Vagina (tissue), 2 donors: ENCODE data around the gene NPAP1.

Experiments
- POLR2A ChIP-seq, 2 donors: fragments of 450-650 bp; IDR thresholded peaks; one replicate each; pipeline ENCODE4 v1.6.1; 2017; ENCODE audit warnings: antibody characterized with exemption in 2 of 2, mild to moderate bottlenecking in 2 of 2, moderate library complexity in 2 of 2
- POLR2AphosphoS5 ChIP-seq, 2 donors: sonication (generic); formaldehyde crosslinking; IDR thresholded peaks; one replicate each; pipeline ENCODE4 v1.9.0; 2017; ENCODE audit warnings: antibody characterized with exemption in 2 of 2, mild to moderate bottlenecking in 2 of 2, low read depth in 1 of 2; ENCODE audit not compliant: insufficient read depth in 1 of 2
- TF ChIP-seq, protein P1 (sequence below), 3 experiments: fragments of 450-650 bp in 2 of 3; fragments of 200-600 bp in 1 of 3; sonication (generic) in 1 of 3; IDR thresholded peaks; one replicate each; pipeline ENCODE4 v1.5.1; 2017 to 2019; ENCODE audit warnings: antibody characterized with exemption in 3 of 3, mild to moderate bottlenecking in 2 of 3, moderate library complexity in 2 of 3

DNA sequence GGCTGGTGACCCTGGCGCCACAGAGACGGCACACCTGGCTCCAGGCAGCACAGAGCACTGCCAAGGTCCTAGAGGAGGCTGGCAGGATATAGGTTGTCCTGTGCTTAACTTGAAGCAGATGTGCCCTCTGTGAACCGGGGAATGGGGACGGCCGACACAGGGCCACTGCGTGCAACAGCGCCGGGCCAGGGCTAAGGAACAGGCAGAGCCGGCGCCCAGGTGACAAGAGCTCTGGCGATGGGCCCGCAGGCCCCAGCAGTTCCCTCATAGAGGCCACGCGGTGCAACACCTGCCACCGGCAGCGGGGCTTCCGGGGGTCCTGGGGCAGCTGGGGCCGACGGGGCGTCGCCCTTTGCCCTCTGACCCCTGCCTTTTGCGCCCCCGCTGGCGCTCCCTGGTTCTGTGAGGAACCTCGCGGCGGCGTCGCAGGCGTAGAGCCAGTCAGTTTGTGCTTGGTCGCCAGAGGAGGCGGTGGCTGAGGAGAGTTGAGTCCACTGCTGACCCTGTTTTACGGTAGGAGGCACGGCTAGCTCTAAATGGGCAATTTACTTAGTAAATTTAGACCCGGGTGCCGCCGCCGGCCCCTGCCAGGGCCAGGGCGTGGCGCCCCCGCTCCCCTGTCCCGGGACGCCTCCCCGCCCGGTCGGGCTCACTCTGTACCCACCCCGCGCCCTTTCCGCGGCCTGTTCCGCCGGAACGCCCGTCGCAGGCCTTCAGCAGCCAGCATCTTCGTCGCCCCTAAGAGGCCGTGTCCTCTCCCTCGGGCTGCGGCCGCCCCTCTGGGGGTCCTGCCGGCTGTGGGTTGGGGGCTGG lies at the start of gene NPAP1:
- TF ChIP-seq, protein P1, sequence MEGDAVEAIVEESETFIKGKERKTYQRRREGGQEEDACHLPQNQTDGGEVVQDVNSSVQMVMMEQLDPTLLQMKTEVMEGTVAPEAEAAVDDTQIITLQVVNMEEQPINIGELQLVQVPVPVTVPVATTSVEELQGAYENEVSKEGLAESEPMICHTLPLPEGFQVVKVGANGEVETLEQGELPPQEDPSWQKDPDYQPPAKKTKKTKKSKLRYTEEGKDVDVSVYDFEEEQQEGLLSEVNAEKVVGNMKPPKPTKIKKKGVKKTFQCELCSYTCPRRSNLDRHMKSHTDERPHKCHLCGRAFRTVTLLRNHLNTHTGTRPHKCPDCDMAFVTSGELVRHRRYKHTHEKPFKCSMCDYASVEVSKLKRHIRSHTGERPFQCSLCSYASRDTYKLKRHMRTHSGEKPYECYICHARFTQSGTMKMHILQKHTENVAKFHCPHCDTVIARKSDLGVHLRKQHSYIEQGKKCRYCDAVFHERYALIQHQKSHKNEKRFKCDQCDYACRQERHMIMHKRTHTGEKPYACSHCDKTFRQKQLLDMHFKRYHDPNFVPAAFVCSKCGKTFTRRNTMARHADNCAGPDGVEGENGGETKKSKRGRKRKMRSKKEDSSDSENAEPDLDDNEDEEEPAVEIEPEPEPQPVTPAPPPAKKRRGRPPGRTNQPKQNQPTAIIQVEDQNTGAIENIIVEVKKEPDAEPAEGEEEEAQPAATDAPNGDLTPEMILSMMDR (IDR thresholded peaks at IDR 0.05) = no peak
- no peak for TF ChIP-seq POLR2A (IDR thresholded peaks at IDR 0.05)
- TF ChIP-seq POLR2AphosphoS5 (IDR thresholded peaks at IDR 0.05; ENCODE audit: insufficient read depth in 1 of 2, low read depth in 1 of 2) = no peak
